Measurements from ENCODE around the gene RBBP8NL.
"Not testable (repeated sequence)": the region's sequence is repeated elsewhere in the genome, so short reads cannot be mapped to it uniquely, and the experiment has no call there.

The RBBP8NL gene

DNA sequence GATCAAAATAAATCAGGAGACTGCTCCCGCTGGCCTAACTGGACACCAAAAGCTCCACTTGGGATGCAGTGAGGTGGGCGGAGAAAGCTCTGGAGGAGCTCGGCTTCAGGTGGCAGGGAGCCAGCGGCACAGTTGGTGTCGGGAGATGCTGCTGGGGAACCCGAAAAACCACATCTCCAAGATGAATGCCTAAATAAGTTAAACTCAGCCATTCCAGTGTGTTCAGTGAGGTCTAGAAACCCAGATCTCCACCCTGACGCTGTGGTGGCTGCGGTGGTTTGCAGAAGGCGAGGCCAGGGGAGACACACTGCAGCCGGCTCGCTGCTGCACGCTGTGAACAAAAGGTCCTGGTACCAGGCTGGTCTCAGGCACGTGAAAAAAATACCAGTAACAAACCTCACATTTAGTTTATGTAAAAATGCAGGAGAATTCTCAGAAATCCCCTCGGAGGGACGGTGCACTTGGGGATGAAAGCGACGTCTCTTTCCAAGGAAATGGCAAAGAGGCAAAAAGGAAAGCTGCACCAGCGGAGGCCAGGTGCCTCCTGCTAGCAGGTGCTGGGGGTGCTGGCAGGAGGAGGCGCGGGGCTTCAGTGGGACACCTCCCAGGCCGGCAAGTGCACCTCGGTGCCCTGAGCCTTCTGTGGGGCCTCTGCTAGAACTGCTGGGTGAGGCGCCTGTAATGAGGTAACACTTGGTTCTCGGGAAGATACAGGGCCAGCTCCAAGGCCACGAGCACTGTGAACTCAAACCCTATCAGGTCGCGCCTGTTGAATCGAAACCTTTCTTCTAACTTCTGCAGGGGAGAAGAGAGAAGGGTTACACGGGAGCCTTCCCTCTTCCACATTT is 36.8 kb downstream of the RBBP8NL start:
- no peak for DNase-seq

DNA sequence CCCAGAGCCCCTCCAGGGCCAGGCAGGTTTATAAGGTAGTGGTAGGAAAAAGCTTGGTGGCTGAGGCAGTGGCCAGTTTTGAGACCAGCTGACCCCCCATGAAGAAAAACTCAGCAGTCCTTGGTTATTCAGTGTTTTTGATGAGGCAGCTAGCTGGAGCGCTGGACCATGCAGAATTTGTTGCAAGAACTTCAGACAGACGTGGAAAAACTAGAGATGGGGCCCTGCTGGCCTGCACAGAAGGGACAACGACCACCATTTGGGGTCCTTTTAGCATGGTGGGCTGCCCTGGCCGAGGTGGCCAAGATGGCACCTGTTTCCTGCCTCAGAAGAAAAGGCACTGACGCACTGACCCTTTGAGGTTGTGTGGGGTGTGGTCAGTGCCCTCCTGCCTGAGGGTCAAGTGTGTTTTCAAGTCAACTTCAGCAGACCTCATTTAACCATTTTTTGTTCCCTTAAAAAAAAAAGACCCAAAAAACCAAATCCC is 37.7 kb downstream of the RBBP8NL start:
- DNase-seq = no peak

DNA sequence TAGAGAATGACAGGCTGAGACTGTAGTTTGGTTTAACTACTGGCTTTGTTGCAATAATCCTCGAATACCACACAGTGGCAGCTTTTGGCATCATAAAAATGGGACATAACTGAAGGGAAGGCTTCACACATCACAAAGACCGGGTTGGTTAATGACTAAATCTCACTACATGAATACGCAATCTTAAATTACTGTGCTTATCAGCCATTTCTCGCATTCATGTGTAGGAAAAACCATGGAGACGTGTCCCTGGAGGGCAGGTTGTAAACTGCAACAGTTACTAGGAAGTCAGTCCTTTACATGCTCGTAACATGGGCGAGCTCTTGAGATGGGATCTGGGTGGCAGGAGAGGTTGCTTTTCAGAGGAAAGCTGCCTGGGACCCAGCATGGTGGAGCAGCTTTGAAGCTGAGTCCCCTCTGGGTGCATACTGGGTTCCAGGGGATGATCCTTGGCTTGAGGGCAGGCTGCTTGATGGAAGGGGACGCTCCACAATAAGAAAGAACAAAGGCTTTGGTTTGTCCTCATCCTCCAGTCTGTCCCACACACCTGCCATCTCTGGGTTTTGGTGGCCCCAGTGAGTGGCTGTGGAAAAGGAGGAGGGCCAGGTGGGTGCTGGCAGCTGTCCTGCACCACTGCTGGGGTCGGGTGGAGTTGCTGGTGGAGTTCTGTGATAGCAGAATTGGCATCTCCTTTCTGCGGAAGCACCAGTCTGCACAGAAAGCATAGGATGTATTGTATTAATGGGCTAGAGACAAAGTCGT is 38.3 kb downstream of the RBBP8NL start:
- no peak for DNase-seq

DNA sequence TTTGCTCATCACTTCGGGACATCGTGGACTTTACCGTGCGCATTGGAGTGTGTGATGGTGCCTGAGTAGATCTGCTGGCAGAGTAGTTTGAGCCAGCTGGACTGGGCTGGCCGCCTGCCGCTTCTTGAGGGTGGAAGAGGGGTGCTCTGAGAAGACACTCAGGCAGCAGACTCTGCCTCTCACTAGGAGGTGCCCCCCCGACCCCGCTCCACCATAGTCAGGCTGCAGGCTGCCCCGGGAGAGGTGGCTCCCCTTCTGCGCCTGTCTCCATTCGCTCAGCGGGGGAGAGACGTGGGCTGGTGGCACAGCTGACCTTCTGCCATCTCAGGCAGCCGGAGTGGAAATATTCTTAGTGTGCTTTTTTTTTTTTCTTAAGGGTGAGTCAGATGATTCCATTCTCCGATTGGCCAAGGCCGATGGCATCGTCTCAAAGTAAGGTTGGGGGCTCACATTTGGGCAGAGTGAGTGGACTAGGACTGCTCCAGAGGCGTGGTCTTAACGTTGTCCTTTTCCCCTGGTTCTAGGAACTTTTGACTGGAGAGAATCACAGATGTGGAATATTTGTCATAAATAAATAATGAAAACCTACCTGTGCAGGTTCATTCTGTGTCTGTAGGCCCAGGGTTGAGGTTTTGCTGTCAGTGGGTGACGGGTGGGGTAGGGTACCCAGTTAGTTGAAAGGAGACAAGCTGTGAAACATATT is 39.3 kb downstream of the RBBP8NL start:
- no peak for DNase-seq

DNA sequence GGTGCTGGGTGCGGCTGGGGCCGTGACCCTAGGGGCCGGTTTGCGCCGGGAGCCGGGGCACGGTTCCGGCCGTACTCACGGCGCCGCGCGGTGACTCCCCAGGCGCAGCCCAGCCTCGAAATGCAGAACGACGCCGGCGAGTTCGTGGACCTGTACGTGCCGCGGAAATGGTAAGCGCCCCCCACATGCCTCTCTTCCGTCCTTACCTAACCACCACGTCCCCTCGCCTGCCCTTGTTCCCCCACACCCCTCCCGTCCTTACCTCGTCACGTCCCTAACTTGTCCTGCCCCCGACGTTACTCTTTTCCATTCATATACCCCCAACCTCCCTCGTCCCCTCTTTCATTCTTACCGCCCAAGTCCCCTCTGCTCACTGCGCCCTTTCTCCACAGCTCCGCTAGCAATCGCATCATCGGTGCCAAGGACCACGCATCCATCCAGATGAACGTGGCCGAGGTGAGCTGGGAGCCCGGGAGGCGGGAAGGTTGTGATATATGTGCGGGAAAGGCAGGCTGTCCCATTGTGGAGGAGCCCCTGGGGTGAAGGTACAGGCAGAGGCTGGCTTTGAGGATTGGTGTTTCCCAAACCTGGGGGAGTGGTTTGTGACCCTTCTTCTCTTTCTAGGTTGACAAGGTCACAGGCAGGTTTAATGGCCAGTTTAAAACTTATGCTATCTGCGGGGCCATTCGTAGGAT is 40.0 kb downstream of the RBBP8NL start:
- no peak for DNase-seq

DNA sequence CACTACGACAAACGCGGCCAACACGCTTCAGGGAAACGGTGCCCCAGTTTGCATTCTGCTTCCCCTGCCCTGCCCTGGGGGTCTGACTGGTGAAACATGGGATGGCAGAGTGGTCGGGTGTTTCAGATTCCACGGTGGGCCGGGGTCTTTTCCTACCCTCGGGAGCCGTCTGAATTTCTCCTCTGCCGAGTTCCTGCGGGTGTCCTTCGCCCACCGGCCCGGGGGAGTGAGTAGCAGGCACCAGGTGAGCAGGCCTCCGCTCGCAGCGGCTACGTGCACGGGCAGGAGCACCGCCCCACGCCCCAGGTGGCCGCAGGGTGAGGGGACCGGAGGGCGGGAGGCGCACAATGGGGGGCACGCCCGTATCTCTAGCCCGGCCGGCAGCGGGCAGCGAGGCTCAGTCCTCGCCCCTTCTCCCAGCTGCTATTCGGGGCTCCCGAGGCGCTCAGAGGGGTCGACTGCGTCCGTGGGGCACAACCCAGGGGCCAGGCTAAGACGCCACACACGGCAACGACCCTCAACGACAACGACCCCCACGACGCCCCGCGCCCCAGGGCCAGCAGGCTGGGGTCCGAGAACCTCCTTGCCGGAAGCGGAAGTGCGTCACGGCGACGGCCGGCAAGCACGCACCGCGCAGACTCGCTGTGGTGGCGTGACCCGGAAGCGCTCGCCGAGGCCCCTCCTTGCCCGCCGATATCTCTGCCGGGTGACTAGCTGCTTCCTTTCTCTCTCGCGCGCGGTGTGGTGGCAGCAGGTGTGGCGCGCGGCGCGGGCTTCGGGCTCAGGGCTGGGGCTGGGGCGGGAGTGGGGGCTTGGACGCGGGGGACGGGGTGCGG is 40.7 kb downstream of the RBBP8NL start, which contains the start of gene RPS21:
RPS21 (plus strand) TSS at position 721 of the 836 bp plus-strand sequence. CDS start 236 bp downstream, outside the sequence.
- peak; percentile 93 for DNase-seq

DNA sequence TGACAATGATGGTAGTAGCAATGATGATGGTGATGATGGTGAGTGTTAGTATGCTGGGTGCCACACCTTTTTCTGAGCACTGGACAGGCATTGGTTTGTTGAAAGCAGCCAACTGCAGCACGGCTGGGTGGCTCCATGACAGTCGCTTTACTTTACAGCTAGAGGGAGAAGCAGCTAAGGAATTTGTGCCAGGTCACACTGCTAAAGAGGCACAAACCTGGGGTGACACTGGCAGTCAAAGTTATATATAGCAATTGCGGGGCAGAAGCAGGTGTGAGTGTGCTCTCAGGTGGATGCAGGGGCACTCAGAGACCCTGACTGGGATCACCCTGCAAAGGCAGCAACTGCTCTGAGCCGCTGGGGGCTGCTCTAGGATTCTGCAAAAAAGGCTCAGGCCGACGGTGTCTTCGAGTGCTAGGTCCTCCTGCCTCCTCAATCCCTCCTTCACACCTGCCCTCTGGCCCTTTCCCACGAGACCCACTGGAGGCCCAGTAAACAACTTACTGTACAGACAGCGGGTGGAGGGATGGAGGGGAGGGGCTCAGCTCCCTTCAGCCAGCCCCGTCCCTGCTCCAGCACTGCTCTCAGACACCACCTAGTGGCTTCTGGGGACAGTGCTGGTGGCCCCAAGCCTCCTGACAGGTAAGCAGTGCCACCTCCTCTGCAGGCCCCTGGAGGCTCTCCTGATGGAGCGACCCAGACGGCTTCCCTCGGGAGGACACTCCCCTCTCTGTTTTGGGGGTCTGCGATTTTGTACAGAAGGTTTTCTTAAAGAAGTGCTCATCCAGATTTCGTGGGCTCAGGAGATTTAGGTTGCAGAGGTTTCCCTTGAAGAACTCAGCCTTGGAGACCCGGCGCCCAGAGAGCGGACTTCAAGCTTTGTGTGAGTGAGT is 44.8 kb downstream of the RBBP8NL start:
- DNase-seq = peak; percentile 77

DNA sequence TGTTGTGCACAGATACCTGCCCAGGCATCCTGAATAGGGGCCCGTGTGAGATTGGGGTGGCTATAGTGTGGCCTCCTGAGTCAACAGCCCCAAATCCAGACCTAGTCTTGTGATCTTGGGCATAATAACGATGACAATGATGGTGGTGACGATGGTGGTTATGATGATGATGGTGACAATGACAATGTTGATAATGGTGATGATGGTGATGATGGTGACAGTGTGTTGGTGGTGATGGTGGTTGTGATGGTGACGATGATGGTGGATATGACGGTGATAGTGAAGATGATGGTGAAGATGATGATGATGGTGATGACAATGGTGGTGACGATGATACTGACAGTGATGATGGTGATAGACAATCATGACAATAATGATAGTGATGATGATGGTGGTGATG is 45.5 kb downstream of the RBBP8NL start:
- DNase-seq = no peak

DNA sequence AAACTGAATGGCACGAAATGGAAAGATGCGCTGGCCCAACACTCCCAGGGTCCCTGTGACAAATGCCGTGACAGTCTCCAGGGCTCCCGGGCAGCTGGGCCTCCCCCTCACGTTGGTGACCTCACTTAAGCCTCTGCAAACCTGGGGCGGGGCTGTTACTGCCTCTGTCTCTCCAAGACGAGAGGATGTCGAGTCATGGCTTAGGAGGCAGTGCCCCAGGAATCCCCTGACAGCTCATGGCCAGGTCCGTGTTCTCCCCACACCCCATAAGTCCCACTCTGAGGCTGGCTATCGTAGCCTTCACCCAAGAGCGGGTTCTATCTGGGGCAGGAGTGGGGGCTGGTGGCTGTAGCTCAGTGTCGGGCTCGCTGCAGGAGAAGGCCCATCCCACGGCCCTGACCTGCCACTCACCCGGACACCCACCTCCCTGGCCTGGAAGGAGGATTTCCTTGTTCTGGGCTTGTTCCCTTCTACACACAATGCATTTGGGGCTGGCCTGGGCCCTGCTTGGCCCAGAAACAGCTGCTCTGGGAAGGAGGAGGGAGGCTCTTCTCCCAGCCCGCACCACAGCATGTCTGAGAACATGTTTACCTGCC is 46.0 kb downstream of the RBBP8NL start:
- no peak for DNase-seq

DNA sequence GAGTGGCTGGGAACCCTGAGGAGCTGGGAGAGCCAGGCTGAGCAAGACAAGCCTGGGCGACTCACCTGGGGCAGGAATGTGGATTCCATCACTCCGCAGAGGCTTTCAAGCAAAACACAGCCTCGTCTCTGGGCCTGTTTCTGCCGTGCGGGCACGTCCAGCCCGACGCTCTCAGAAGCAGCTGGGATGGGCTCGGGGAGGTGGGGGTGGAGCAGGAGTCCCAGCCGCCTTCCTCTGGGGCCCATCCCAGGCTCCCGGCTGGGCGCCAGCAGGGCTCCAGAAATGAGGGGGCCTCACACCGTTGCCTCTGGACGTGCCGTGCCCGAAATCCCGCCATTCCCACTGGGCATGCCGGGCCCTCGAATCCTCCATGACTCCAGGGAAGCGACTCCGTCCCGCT is 49.1 kb downstream of the RBBP8NL start:
- DNase-seq = no peak

DNA sequence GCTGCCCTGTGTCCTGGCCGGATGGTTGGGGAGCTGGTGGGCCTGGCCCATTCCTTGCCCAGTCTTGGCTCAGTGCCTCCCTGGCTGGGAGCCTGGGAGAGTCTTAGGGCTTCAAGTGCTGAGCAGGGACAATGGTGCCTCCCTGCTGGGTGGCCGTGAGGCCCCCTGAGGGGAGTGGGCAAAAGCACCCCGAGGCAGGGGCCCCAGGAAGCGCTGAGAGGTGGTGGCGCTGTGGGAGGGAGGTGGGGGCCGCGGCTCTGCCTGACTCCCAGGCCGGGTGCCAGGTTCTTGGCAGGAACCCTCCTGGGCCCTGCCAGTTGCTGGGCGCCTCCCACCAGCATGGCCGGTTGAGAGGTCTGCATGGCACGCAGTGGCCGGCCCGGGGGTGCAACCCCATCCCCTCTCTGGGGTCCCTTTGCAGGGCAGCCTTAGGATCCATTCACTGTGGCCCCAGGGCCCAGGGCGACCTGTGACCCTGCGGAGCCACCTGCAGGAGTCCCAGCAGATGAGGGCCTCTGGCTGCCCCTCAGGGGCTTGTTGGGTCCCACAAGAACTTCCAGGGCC is 49.6 kb downstream of the RBBP8NL start:
- no peak for DNase-seq

DNA sequence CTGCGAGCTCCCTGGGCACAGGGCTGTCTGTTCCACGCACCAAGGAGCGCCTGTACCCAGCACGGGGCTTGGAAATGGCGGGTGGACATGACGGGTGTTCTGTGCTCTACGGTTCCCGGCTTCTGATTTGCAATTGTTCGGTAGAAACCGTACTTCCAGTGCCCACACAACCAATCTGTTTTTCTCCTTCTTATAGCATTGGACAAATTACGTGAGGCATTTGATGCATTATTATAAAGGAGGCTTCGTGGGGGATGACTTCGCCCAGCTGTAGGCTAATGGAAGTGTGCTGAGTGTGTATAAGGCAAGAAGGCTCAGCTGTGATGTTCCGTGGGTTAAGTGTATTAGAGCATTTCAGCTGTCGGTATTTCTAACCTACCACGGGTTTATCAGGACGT is 50.3 kb downstream of the RBBP8NL start:
- DNase-seq = no peak

DNA sequence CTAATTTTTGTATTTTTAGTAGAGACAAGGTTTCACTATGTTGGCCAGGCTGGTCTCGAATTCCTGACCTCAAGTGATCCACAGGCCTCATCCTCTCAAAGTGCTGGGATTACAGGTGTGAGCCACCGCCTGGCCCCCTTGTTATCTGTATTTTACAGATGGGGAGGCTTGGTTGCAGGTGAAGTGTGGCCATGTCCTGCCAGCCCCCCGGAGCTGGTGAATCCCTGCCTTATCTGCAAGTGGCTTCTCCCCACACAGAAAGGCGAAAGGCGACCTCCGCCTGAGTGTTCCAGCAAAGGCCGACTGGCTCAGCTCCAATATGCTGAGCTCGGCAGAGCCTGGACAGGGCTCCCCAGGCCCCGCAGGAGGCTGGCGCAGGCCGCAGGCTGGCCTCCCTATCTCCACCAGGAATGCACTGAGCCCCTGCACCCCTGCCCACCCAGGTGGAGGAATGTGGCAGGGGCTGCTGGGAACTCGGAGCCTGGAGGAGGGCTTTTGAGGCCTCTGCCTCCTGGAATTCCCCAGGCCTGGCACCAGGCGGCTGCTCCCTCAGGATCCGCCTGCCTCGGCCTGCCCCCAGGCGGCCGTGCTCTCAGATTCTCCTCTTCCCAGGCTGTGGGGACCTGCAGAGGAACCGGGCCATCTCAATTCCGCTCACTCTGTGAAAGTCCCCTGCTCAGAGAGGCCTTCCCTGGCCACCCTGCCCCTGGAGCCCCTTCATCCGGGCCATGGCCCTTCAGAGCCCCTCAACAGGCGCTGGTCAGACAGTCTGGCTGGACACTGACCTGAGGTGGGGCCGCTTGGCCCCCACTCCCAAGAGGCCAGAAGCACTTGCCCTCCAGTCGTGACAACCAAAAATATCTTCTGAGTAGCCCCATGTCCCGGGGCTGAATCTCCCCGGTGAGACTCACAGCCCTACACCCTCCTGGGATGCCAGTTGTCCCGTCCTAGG is 51.0 kb downstream of the RBBP8NL start:
- no peak for DNase-seq

DNA sequence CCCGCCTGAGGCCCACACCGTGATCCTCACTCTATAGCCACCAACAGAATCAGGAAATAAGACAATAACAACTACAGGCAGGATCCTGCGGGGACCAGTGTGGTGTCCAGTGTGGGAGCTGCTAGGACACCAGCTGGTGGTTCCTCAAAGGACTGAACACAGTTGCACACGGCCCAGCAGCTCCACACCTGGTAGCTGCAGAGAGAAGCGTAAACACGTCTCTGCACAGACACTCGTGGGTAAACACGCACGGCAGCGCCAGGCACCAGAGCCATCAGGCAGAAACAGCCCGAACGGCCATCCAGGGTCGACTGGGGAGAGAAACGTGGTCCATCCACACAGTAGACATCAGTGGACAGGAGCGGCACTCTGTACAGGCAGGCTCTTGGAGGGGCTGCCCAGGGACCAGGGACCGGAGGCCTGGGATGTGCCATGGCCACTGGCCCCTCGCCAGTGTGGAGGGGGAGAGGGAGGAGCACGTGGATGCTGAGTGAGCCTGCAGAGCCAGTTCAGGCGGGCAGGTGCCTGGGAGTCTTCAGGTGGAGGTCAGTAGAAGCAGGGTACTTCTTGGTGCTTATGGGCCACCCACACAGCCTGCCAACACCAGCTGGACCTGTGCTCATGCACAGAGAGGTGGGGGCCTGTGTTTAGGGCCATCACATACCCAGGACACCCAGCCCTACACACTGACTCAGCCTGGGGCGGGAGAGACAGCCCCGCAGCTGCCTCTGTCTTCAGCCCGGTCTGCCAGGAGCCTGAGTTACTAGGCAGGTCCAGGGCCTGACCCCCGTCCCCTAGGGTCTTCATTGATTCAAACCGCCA is 52.8 kb downstream of the RBBP8NL start:
- no peak for DNase-seq

DNA sequence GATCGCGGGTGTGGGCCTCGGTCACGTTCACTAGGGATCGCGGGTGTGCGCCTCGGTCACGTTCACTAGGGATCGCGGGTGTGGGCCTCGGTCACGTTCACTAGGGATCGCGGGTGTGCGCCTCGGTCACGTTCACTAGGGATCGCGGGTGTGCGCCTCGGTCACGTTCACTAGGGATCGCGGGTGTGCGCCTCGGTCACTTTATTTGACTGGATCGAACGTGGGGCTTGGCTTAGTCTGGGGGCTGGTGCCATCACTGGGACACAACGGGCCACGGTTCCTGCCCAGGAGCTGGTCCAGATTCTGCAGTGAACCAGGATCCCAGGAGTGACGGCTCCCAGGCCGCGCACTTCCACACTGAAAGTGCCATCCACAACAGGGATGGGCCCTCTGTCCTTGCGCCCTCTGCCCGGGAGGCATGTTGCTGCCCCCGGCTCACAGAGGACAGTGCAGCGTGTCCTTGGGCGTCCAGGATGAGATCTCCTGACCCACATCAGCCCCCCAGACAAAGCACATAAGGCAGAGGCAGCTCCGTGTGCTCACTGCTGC is 53.6 kb downstream of the RBBP8NL start:
- not testable (repeated sequence) for DNase-seq

DNA sequence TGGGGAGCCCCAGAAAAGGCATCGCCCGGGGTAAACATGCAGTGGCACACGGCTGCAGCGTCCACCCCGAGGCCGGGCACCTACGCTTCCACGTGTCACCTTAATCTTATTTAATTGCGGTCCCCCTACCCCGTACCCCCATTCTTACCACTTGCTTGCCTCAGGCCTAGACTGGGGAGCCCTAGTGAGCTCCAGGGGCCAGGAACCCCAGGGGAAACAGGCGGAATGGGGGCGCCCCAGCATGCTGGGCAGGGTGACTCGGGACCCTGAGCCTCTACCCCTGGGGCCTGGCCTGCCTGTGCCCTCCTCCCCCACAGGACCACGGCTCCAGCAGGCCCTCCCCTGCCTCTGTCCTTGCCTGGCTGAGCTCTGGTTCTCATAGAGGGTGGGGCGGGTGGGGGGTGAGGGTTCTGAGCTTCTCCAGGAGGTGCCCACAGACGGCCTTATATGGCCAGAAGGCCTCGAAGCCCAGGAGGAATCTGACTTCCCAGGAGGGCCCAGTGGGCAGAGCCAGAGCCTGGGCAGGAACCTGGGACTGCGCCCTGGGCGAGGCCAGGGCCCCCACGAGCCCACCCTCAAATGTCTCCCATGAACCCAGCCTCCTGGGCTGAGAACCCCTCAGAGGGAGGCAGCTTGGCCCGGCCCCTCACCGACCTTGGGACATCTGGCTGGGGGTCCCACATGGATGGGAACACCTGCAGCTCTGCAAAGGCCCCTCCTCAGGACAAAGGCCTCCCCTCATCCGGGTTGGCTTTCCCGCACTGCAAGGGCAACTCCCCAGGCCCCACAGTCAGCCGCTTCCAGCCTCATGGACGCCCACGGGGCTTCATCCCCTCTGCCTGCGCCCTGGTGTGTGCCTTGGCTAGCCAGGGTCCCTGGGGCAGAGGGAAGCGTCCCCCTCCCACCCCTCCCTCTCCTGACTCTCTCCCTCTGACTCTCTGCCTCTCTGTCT is 55.0 kb downstream of the RBBP8NL start:
- no peak for DNase-seq
